T-helper 1 cell treated with Interleukin-12 subunit alpha and Interleukin-12 subunit beta and Interleukin-4 antibody, amounts not matched to agents 30 ng/mL and 1 ng/mL, for 36 hours (primary cell): Measurements from ENCODE around the gene GPR152. TPM values are rescaled to one million over a fixed set of nuclear protein-coding genes. Genes with fewer than 3 reads are reported as not detected.
"Not testable (repeated sequence)": the region's sequence is repeated elsewhere in the genome, so short reads cannot be mapped to it uniquely, and the experiment has no call there.

Experiments used
- intact Hi-C: fragments of 100-400 bp; cut with micrococcal nuclease; formaldehyde crosslinking; loops from one replicate; pipeline ENCODE4 v1.15.1; 2024
- total RNA-seq: library from RNA; stranded (reverse); gene quantifications from 2 replicates; pipeline ENCODE4 v1.2.3, GENCODE V29; 2022

GPR152 gene
- total RNA-seq, 1 donor from 2014 or later, result not detected

GRCh38 chr11:67428052-67429001 is 24.2 kb downstream of the GPR152 start, which contains the start of gene RPS6KB2:
Gene RPS6KB2 (plus strand): TSS chr11:67428494. CDS start chr11:67428546, 52 bp downstream.
- intact Hi-C loops, result loop anchor here (1.0 kb wide), 7 partner anchors 8 to 80 kb away; partner anchors contain the start of genes CDK2AP2, POLD4 and TMEM134

GRCh38 chr11:67427364-67427859 is 25.1 kb downstream of the GPR152 start:
- intact Hi-C loops, result not testable (repeated sequence)

- intact Hi-C loops, result no loop called here
Observed at GRCh38 chr11:67423891-67424613, 28.5 kb downstream of the GPR152 start.

GRCh38 chr11:67423466-67423865 is 29.1 kb downstream of the GPR152 start:
- intact Hi-C loops, result no loop called here

- intact Hi-C loops, result no loop called here
Observed at GRCh38 chr11:67422891-67423290, 29.6 kb downstream of the GPR152 start.

GRCh38 chr11:67421430-67422031 is 31.0 kb downstream of the GPR152 start:
- intact Hi-C loops, result loop anchor here (1.0 kb wide), 4 partner anchors 18 to 87 kb away; partner anchors contain the start of genes AIP, CDK2AP2 and TMEM134

GRCh38 chr11:67420646-67421429 is 31.7 kb downstream of the GPR152 start:
- intact Hi-C loops, result loop anchor here (1.0 kb wide), 4 partner anchors 18 to 87 kb away; partner anchors contain the start of genes AIP, CDK2AP2 and TMEM134

GRCh38 chr11:67420147-67420645 is 32.3 kb downstream of the GPR152 start:
- intact Hi-C loops, result no loop called here

GRCh38 chr11:67419325-67420049 is 33.0 kb downstream of the GPR152 start:
- intact Hi-C loops, result no loop called here

- intact Hi-C loops, result no loop called here
Observed at GRCh38 chr11:67418476-67419281, 33.9 kb downstream of the GPR152 start.

GRCh38 chr11:67417425-67417824 is 35.1 kb downstream of the GPR152 start:
- intact Hi-C loops, result no loop called here

GRCh38 chr11:67416416-67417335 is 35.9 kb downstream of the GPR152 start:
- intact Hi-C loops, result no loop called here

- intact Hi-C loops, result no loop called here
Observed at GRCh38 chr11:67415501-67416304, 36.8 kb downstream of the GPR152 start, which contains the start of gene CARNS1. Gene CARNS1 (plus strand): TSS chr11:67415678. CDS start chr11:67416200, 522 bp downstream.

- intact Hi-C loops, result no loop called here
Observed at GRCh38 chr11:67413266-67413849, 39.2 kb downstream of the GPR152 start.

- intact Hi-C loops, result no loop called here
Observed at GRCh38 chr11:67412495-67413179, 39.9 kb downstream of the GPR152 start.

GRCh38 chr11:67411785-67412152 is 40.8 kb downstream of the GPR152 start:
- intact Hi-C loops, result no loop called here
